Thyroid gland (tissue), 4 donors: ENCODE measurements around the gene PARD6A. TPM values are rescaled to one million over a fixed set of nuclear protein-coding genes. Genes with fewer than 3 reads are reported as not detected.
A peak's percentile ranks its signal among the peaks of the same experiment; 100 is the strongest.

Experiments
- DNase-seq, 2 donors: peaks; one replicate each; pipeline ENCODE4 v3.0.0-alpha.2; 2019
- H3K27ac ChIP-seq, 3 donors: fragments of 200-600 bp; sonication (generic); 1 replicate in 2 of 3; 2 replicates in 1 of 3; pipeline ENCODE4 v1.5.1; 2016 to 2019; ENCODE audit warnings: mild to moderate bottlenecking in 1 of 3, moderate library complexity in 1 of 3
- H3K27me3 ChIP-seq: fragments of 200-600 bp; sonication (generic); one replicate; pipeline ENCODE4 v1.5.1; 2019
- H3K36me3 ChIP-seq, 2 donors: fragments of 200-600 bp; sonication (generic); one replicate each; pipeline ENCODE4 v1.5.1; 2016 to 2019
- H3K4me1 ChIP-seq, 2 donors: fragments of 200-600 bp; sonication (generic); one replicate each; pipeline ENCODE4 v1.5.1; 2017 to 2019
- H3K4me3 ChIP-seq, 3 donors: fragments of 200-600 bp; sonication (generic); replicated peaks in 1 of 3; 1 replicate in 2 of 3; 2 replicates in 1 of 3; pipeline ENCODE4 v1.5.1; 2016; ENCODE audit warnings: mild to moderate bottlenecking in 1 of 3
- H3K9me3 ChIP-seq: fragments of 200-600 bp; sonication (generic); one replicate; pipeline ENCODE4 v1.5.1; 2017
- CTCF ChIP-seq, 6 experiments: fragments of 200-600 bp in 3 of 6; fragments of 450-650 bp in 3 of 6; sonication (generic) in 3 of 6; IDR thresholded peaks; one replicate each; pipeline ENCODE4 v1.5.1; 2016 to 2019; ENCODE audit warnings: antibody characterized with exemption in 6 of 6, mild to moderate bottlenecking in 2 of 6, inconsistent platforms in 1 of 6, moderate library complexity in 1 of 6
- POLR2A ChIP-seq, 2 donors: fragments of 450-650 bp; IDR thresholded peaks; one replicate each; pipeline ENCODE4 v1.6.1; 2017; ENCODE audit warnings: antibody characterized with exemption in 2 of 2, mild to moderate bottlenecking in 2 of 2, moderate library complexity in 1 of 2
- WGBS, 2 donors: methylation state at CpG; one replicate each; pipeline ENCODE4 v1.1.5; 2017; 5-methylcytosine and 5-hydroxymethylcytosine counted together
- intact Hi-C: fragments of 100-400 bp; cut with DNase I; formaldehyde crosslinking; loops from one replicate; pipeline ENCODE4 v1.15.1; 2023
- total RNA-seq, 4 donors: library from RNA; depleted of rRNA; stranded (reverse); fragments of >200 nt; gene quantifications; one replicate each; pipeline ENCODE4 v1.2.3, GENCODE V29; 2016

PARD6A gene
- total RNA-seq, 4 donors from 2014 or later, result 2.5 to 8.8 (median 5.0) TPM

- DNase-seq, result no peak
- Histone ChIP-seq H3K4me3 (peak overlapping the region in 1 of 3 donors; percentile 17), H3K36me3 (no peaks in the 10 kb centered on the region), H3K27ac (no peak overlapping the region), H3K9me3 (no peaks in the 10 kb centered on the region), H3K27me3 (peaks cover 23% of the 10 kb centered on the region), H3K4me1 (peaks cover 7 to 19% of the 10 kb centered on the region in 2 donors)
- TF ChIP-seq POLR2A (IDR thresholded peaks at IDR 0.05), result no peak
- peak in 3 of 6 experiments; percentile 19 to 27 (median 25) for TF ChIP-seq CTCF (IDR thresholded peaks at IDR 0.05)
- 0% methylated on average over 5 to 7 of the region's 68 CpGs for WGBS, 2 donors
- intact Hi-C loops, result no loop called here
Observed at GRCh38 chr16:67653128-67653788, 7.5 kb upstream of the PARD6A start.

GRCh38 chr16:67653789-67654402 lies 6.9 kb upstream of the PARD6A start:
- intact Hi-C loops, result no loop called here
- no peak for TF ChIP-seq CTCF (IDR thresholded peaks at IDR 0.05)
- TF ChIP-seq POLR2A (IDR thresholded peaks at IDR 0.05), result no peak
- whole genome bisulfite sequencing, 2 donors, result 14 to 37% methylated on average over 10 to 13 of the region's 25 CpGs
- Histone ChIP-seq H3K9me3 (no peaks in the 10 kb centered on the region), H3K4me3 (no peak overlapping the region), H3K27me3 (peaks cover 16% of the 10 kb centered on the region), H3K36me3 (no peaks in the 10 kb centered on the region), H3K4me1 (peaks cover 7 to 19% of the 10 kb centered on the region in 2 donors), H3K27ac (no peak overlapping the region)
- no peak for DNase-seq

GRCh38 chr16:67654403-67654911 lies 6.3 kb upstream of the PARD6A start:
- H3K27ac ChIP-seq, result no peak overlapping the region
- DNase-seq, result no peak
- 48 to 61% methylated on average over 13 to 30 of the region's 30 CpGs for WGBS, 2 donors
- H3K4me1 ChIP-seq, result peaks cover 11 to 21% of the 10 kb centered on the region in 2 donors
- peaks cover 15% of the 10 kb centered on the region for H3K27me3 ChIP-seq
- H3K9me3 ChIP-seq, result no peaks in the 10 kb centered on the region
- intact Hi-C loops, result no loop called here
- TF ChIP-seq POLR2A (IDR thresholded peaks at IDR 0.05), result no peak
- TF ChIP-seq CTCF (IDR thresholded peaks at IDR 0.05), result no peak
- H3K4me3 ChIP-seq, result no peak overlapping the region
- H3K36me3 ChIP-seq, result no peaks in the 10 kb centered on the region

GRCh38 chr16:67655363-67655762 lies 5.4 kb upstream of the PARD6A start:
- no peaks in the 10 kb centered on the region for H3K9me3 ChIP-seq
- no peak overlapping the region for H3K4me3 ChIP-seq
- DNase-seq, result no peak
- no peak for TF ChIP-seq CTCF (IDR thresholded peaks at IDR 0.05)
- peaks cover 14 to 21% of the 10 kb centered on the region in 2 donors for H3K4me1 ChIP-seq
- H3K36me3 ChIP-seq, result no peaks in the 10 kb centered on the region
- intact Hi-C loops, result no loop called here
- no peak overlapping the region for H3K27ac ChIP-seq
- WGBS, 2 donors, result 78 to 84% methylated on average over 4 of the region's 4 CpGs
- peaks cover 15% of the 10 kb centered on the region for H3K27me3 ChIP-seq
